Skeletal muscle satellite cell (primary cell): ENCODE measurements around the gene CRTAC1.

ENCODE experiments used
- H3K27me3 ChIP-seq: 2 replicates; pipeline ENCODE4 v1.7.0; 2013; ENCODE audit warnings: low read length; ENCODE audit not compliant: control insufficient read depth, insufficient read depth
- H3K36me3 ChIP-seq: 2 replicates; pipeline ENCODE4 v1.7.0; 2013; ENCODE audit warnings: mild to moderate bottlenecking, control low read depth, low read length; ENCODE audit not compliant: insufficient read depth
- H3K4me1 ChIP-seq: 2 replicates; pipeline ENCODE4 v1.7.0; 2013; ENCODE audit warnings: low read length; ENCODE audit not compliant: control insufficient read depth, insufficient read depth
- H3K4me2 ChIP-seq: 2 replicates; pipeline ENCODE4 v1.7.0; 2013; ENCODE audit warnings: mild to moderate bottlenecking, low read length
- H3K4me3 ChIP-seq: 2 replicates; pipeline ENCODE4 v1.7.0; 2013; ENCODE audit warnings: low read length
- H3K9ac ChIP-seq: 2 replicates; pipeline ENCODE4 v1.7.0; 2013; ENCODE audit warnings: mild to moderate bottlenecking, low read depth, low read length, moderate library complexity
- H3K9me3 ChIP-seq: replicated peaks from 2 replicates; pipeline ENCODE4 v1.7.0; 2013; ENCODE audit warnings: mild to moderate bottlenecking, control low read depth, low read length

Gene CRTAC1

GRCh38 chr10:98047009-98047741 is 16.8 kb upstream of the CRTAC1 start:
- Histone ChIP-seq H3K4me1 (no peaks in the 10 kb centered on the region), H3K9me3 (no peaks in the 10 kb centered on the region), H3K27me3 (peaks cover 49% of the 10 kb centered on the region), H3K9ac (no peak overlapping the region), H3K36me3 (no peaks in the 10 kb centered on the region), H3K4me2 (no peak overlapping the region), H3K4me3 (no peak overlapping the region)

GRCh38 chr10:98045785-98046389 is 15.5 kb upstream of the CRTAC1 start:
- Histone ChIP-seq H3K9ac (no peak overlapping the region), H3K27me3 (peaks cover 48% of the 10 kb centered on the region)

GRCh38 chr10:98041352-98042043 is 11.1 kb upstream of the CRTAC1 start:
- no peak overlapping the region for H3K9ac ChIP-seq
- H3K36me3 ChIP-seq: no peaks in the 10 kb centered on the region
- H3K4me1 ChIP-seq: no peaks in the 10 kb centered on the region
- no peak overlapping the region for H3K4me2 ChIP-seq
- H3K9me3 ChIP-seq: no peaks in the 10 kb centered on the region
- H3K4me3 ChIP-seq: no peak overlapping the region
- peaks cover 65% of the 10 kb centered on the region for H3K27me3 ChIP-seq

More at GRCh38 chr10:98045785-98046389, 15.5 kb upstream of the CRTAC1 start:
- H3K4me3 ChIP-seq: no peak overlapping the region
- H3K4me1 ChIP-seq: no peaks in the 10 kb centered on the region
- H3K4me2 ChIP-seq: no peak overlapping the region
- H3K9me3 ChIP-seq: no peaks in the 10 kb centered on the region
- no peaks in the 10 kb centered on the region for H3K36me3 ChIP-seq

- Histone ChIP-seq H3K4me1 (no peaks in the 10 kb centered on the region), H3K27me3 (peaks cover 70% of the 10 kb centered on the region), H3K9me3 (no peaks in the 10 kb centered on the region), H3K36me3 (no peaks in the 10 kb centered on the region), H3K4me2 (no peak overlapping the region), H3K4me3 (no peak overlapping the region), H3K9ac (no peak overlapping the region)
These were observed 9.4 kb upstream of the CRTAC1 start for GRCh38 chr10:98039690-98040381.

- no peaks in the 10 kb centered on the region for H3K4me1 ChIP-seq
- no peak overlapping the region for H3K9ac ChIP-seq
- no peak overlapping the region for H3K4me3 ChIP-seq
These were observed 7.9 kb upstream of the CRTAC1 start for GRCh38 chr10:98038288-98038687.

GRCh38 chr10:98035599-98035998 is 5.2 kb upstream of the CRTAC1 start:
- no peak overlapping the region for H3K9ac ChIP-seq
- H3K4me2 ChIP-seq: no peak overlapping the region
- H3K4me3 ChIP-seq: no peak overlapping the region
- peaks cover 77% of the 10 kb centered on the region for H3K27me3 ChIP-seq
- H3K9me3 ChIP-seq: no peaks in the 10 kb centered on the region
- H3K4me1 ChIP-seq: no peaks in the 10 kb centered on the region
- H3K36me3 ChIP-seq: no peaks in the 10 kb centered on the region

More at GRCh38 chr10:98038288-98038687, 7.9 kb upstream of the CRTAC1 start:
- Histone ChIP-seq H3K36me3 (no peaks in the 10 kb centered on the region), H3K9me3 (no peaks in the 10 kb centered on the region), H3K27me3 (peaks cover 69% of the 10 kb centered on the region), H3K4me2 (no peak overlapping the region)

GRCh38 chr10:98033515-98033914 is 3.1 kb upstream of the CRTAC1 start:
- no peak overlapping the region for H3K4me3 ChIP-seq
- H3K9me3 ChIP-seq: no peaks in the 10 kb centered on the region
- no peaks in the 10 kb centered on the region for H3K4me1 ChIP-seq
- H3K27me3 ChIP-seq: peaks cover 83% of the 10 kb centered on the region
- H3K4me2 ChIP-seq: no peak overlapping the region
- no peak overlapping the region for H3K9ac ChIP-seq
- H3K36me3 ChIP-seq: no peaks in the 10 kb centered on the region

GRCh38 chr10:98031440-98031839 is 1.0 kb upstream of the CRTAC1 start:
- H3K4me3 ChIP-seq: no peak overlapping the region
- no peak overlapping the region for H3K9ac ChIP-seq
- peaks cover 84% of the 10 kb centered on the region for H3K27me3 ChIP-seq
- H3K4me1 ChIP-seq: no peaks in the 10 kb centered on the region
- H3K4me2 ChIP-seq: no peak overlapping the region
- no peaks in the 10 kb centered on the region for H3K9me3 ChIP-seq
- no peaks in the 10 kb centered on the region for H3K36me3 ChIP-seq

GRCh38 chr10:98030991-98031431 is 590 bp upstream of the CRTAC1 start:
- H3K9me3 ChIP-seq: no peaks in the 10 kb centered on the region
- no peak overlapping the region for H3K4me2 ChIP-seq
- H3K4me3 ChIP-seq: no peak overlapping the region
- no peak overlapping the region for H3K9ac ChIP-seq
- H3K36me3 ChIP-seq: no peaks in the 10 kb centered on the region
- peaks cover 87% of the 10 kb centered on the region for H3K27me3 ChIP-seq
- no peaks in the 10 kb centered on the region for H3K4me1 ChIP-seq

GRCh38 chr10:98029149-98030092 is 1.0 kb downstream of the CRTAC1 start:
- H3K36me3 ChIP-seq: no peaks in the 10 kb centered on the region
- H3K9me3 ChIP-seq: no peaks in the 10 kb centered on the region
- H3K4me3 ChIP-seq: no peak overlapping the region
- no peaks in the 10 kb centered on the region for H3K4me1 ChIP-seq
- H3K4me2 ChIP-seq: no peak overlapping the region
- peaks cover 88% of the 10 kb centered on the region for H3K27me3 ChIP-seq
- H3K9ac ChIP-seq: no peak overlapping the region
